Mesodermal cell (in vitro differentiated cells): Measurements from ENCODE around the gene ABL2.
"Not testable (repeated sequence)": the region's sequence is repeated elsewhere in the genome, so short reads cannot be mapped to it uniquely, and the experiment has no call there.

Experiments used
- H3K27ac ChIP-seq: 2 replicates; pipeline ENCODE4 v1.7.0; 2013; ENCODE audit warnings: mild to moderate bottlenecking, low read depth, low read length, moderate library complexity; ENCODE audit not compliant: severe bottlenecking
- H3K36me3 ChIP-seq: 2 replicates; pipeline ENCODE4 v1.7.1; 2013; ENCODE audit warnings: mild to moderate bottlenecking, low read length, moderate library complexity; ENCODE audit not compliant: control insufficient read depth, insufficient read depth
- H3K4me1 ChIP-seq: one replicate; pipeline ENCODE4 v1.7.1; 2013; ENCODE audit warnings: mild to moderate bottlenecking, low read length; ENCODE audit not compliant: insufficient read depth, control insufficient read depth, poor library complexity, severe bottlenecking
- H3K4me3 ChIP-seq: 2 replicates; pipeline ENCODE4 v1.7.0; 2013; ENCODE audit warnings: low read length, control low read depth, mild to moderate bottlenecking; ENCODE audit not compliant: insufficient read depth, poor library complexity, severe bottlenecking; ENCODE audit errors: extremely low read depth
- H3K9me3 ChIP-seq: 2 replicates; pipeline ENCODE4 v1.7.1; 2013; ENCODE audit warnings: mild to moderate bottlenecking, low read length, moderate library complexity; ENCODE audit not compliant: control insufficient read depth
- WGBS, 2 experiments: methylation state at CpG; one replicate each; pipeline ENCODE4 v1.1.5; 2013; ENCODE audit warnings: missing lambda C conversion rate in 2 of 2; ENCODE audit not compliant: insufficient coverage in 2 of 2; 5-methylcytosine and 5-hydroxymethylcytosine counted together

ABL2 gene

GRCh38 chr1:179190861-179191260 is 38.6 kb downstream of the ABL2 start:
- WGBS, 2 experiments = 69 to 100% methylated on average over 1 to 2 of the region's 4 CpGs
- Histone ChIP-seq H3K4me1 (no peaks in the 10 kb centered on the region), H3K36me3 (peaks cover 4% of the 10 kb centered on the region), H3K27ac (no peak overlapping the region), H3K9me3 (no peaks in the 10 kb centered on the region), H3K4me3 (no peak overlapping the region)

- H3K4me1 ChIP-seq = no peaks in the 10 kb centered on the region
- H3K4me3 ChIP-seq = no peak overlapping the region
- no peaks in the 10 kb centered on the region for H3K9me3 ChIP-seq
- 92 to 100% methylated on average over 1 to 4 of the region's 8 CpGs for WGBS, 2 experiments
- no peak overlapping the region for H3K27ac ChIP-seq
- H3K36me3 ChIP-seq = peaks cover 4% of the 10 kb centered on the region
Observed at GRCh38 chr1:179187735-179188471, 41.6 kb downstream of the ABL2 start.

GRCh38 chr1:179187043-179187442 is 42.4 kb downstream of the ABL2 start:
- no peak overlapping the region for H3K4me3 ChIP-seq
- no peaks in the 10 kb centered on the region for H3K4me1 ChIP-seq
- peaks cover 4% of the 10 kb centered on the region for H3K36me3 ChIP-seq
- no peak overlapping the region for H3K27ac ChIP-seq
- no peaks in the 10 kb centered on the region for H3K9me3 ChIP-seq

- no CpG with 5 or more reads among the region's 1 CpG for WGBS, 2 experiments
- no peak overlapping the region for H3K4me3 ChIP-seq
- no peak overlapping the region for H3K27ac ChIP-seq
- H3K36me3 ChIP-seq = no peaks in the 10 kb centered on the region
- H3K4me1 ChIP-seq = peaks cover 1% of the 10 kb centered on the region
- no peaks in the 10 kb centered on the region for H3K9me3 ChIP-seq
Observed at GRCh38 chr1:179184403-179184802, 45.1 kb downstream of the ABL2 start.

GRCh38 chr1:179183857-179184256 is 45.6 kb downstream of the ABL2 start:
- H3K36me3 ChIP-seq = no peaks in the 10 kb centered on the region
- no peak overlapping the region for H3K4me3 ChIP-seq
- no peak overlapping the region for H3K27ac ChIP-seq
- WGBS, 2 experiments = 94% methylated on average over 2 to 3 of the region's 5 CpGs
- H3K4me1 ChIP-seq = peaks cover 7% of the 10 kb centered on the region
- no peaks in the 10 kb centered on the region for H3K9me3 ChIP-seq

GRCh38 chr1:179178950-179179349 is 50.5 kb downstream of the ABL2 start:
- no CpG with 5 or more reads among the region's 1 CpG for WGBS, 2 experiments
- H3K27ac ChIP-seq = no peak overlapping the region
- no peak overlapping the region for H3K4me3 ChIP-seq

GRCh38 chr1:179178183-179178582 is 51.3 kb downstream of the ABL2 start:
- 83 to 100% methylated on average over 1 of the region's 4 CpGs for WGBS, 2 experiments
- Histone ChIP-seq H3K9me3 (no peaks in the 10 kb centered on the region), H3K4me3 (no peak overlapping the region), H3K27ac (no peak overlapping the region), H3K4me1 (peaks cover 22% of the 10 kb centered on the region), H3K36me3 (no peaks in the 10 kb centered on the region)

More at GRCh38 chr1:179178950-179179349, 50.5 kb downstream of the ABL2 start:
- H3K4me1 ChIP-seq = peaks cover 22% of the 10 kb centered on the region
- no peaks in the 10 kb centered on the region for H3K36me3 ChIP-seq
- H3K9me3 ChIP-seq = no peaks in the 10 kb centered on the region

GRCh38 chr1:179177615-179178014 is 51.9 kb downstream of the ABL2 start:
- Histone ChIP-seq H3K4me1 (peaks cover 22% of the 10 kb centered on the region), H3K9me3 (no peaks in the 10 kb centered on the region), H3K27ac (no peak overlapping the region), H3K4me3 (no peak overlapping the region), H3K36me3 (no peaks in the 10 kb centered on the region)
- WGBS, 2 experiments = no CpG with 5 or more reads among the region's 2 CpGs

GRCh38 chr1:179177182-179177581 is 52.3 kb downstream of the ABL2 start:
- no peak overlapping the region for H3K27ac ChIP-seq
- H3K9me3 ChIP-seq = no peaks in the 10 kb centered on the region
- H3K36me3 ChIP-seq = no peaks in the 10 kb centered on the region
- peaks cover 22% of the 10 kb centered on the region for H3K4me1 ChIP-seq
- 85 to 100% methylated on average over 1 of the region's 2 CpGs for WGBS, 2 experiments
- no peak overlapping the region for H3K4me3 ChIP-seq

GRCh38 chr1:179175011-179175841 is 54.3 kb downstream of the ABL2 start:
- Histone ChIP-seq H3K9me3 (no peaks in the 10 kb centered on the region), H3K27ac (peak overlapping the region; percentile 92), H3K36me3 (no peaks in the 10 kb centered on the region), H3K4me3 (no peak overlapping the region), H3K4me1 (peaks cover 24% of the 10 kb centered on the region)
- 71% methylated on average over 1 of the region's 2 CpGs; no CpG with 5 or more reads in 1 of the 2 experiments for WGBS, 2 experiments

- not testable (repeated sequence) for H3K4me1 ChIP-seq, H3K9me3 ChIP-seq, H3K36me3 ChIP-seq, H3K4me3 ChIP-seq, H3K27ac ChIP-seq
- WGBS, 2 experiments = 97 to 100% methylated on average over 3 to 6 of the region's 10 CpGs
Observed at GRCh38 chr1:179170468-179170770, 59.1 kb downstream of the ABL2 start.
